Measurements from ENCODE around the gene MEGF11. TPM values are rescaled to one million over a fixed set of nuclear protein-coding genes. Genes with fewer than 3 reads are reported as not detected.

MEGF11 gene
- total RNA-seq, 2 donors from 2014 or later: not detected

DNA sequence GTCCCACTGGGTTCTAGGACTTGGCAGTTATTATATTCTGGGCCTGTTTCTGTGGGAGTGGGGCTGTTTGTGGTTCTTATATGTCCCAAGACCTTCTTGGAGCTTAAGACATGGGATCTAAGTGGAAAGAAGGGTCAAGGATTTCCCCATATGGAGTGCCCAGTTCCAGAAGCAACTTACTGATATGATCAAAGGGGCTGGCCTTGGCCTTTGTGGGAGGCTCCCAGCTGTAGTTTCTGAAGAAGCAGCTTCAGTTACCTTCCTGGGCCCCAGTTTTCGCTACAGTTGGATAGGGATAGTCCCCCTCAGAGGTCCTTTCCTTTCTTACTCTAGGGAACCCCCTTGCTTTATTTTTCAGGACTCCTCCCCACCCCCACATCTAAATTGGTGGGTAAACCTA, 328.2 kb downstream of the MEGF11 start:
- WGBS, 2 donors: 58 to 60% methylated on average over 1 of the region's 1 CpG
- intact Hi-C loops (cut with DNase I): no loop called here
- H3K36me3 ChIP-seq (replicated peaks in 1 of 2; ENCODE audit: insufficient read depth in 1 of 2, low read depth in 2 of 2): no peaks in the 10 kb centered on the region

DNA sequence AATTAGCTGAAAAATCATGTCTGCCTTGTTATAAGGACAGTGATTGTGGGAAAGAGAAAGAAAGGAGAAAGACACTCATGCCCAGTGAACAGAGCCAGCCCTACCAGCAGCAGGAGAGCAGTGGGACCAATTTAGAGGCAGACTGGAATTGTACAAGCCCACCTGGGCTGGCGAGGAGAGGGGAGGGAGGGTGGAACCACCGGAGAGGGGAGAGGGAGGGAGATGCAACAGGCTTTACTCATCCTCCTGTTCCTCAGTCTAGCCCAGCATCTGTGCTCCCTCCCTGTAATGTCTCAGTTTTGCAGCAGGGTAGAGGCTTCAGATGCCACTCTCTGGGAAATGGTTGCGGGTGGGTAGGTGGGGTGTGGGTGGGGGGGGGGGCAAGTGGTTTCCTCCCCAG, 329.5 kb downstream of the MEGF11 start:
- Histone ChIP-seq H3K9me3 (no peaks in the 10 kb centered on the region), H3K27me3 (no peaks in the 10 kb centered on the region), H3K27ac (no peak overlapping the region), H3K4me3 (no peak overlapping the region), H3K4me1 (peaks cover 6% of the 10 kb centered on the region), H3K36me3 (replicated peaks in 1 of 2; ENCODE audit: insufficient read depth in 1 of 2, low read depth in 2 of 2) (no peaks in the 10 kb centered on the region)
- intact Hi-C loops (cut with DNase I): no loop called here
- TF ChIP-seq, protein P1, sequence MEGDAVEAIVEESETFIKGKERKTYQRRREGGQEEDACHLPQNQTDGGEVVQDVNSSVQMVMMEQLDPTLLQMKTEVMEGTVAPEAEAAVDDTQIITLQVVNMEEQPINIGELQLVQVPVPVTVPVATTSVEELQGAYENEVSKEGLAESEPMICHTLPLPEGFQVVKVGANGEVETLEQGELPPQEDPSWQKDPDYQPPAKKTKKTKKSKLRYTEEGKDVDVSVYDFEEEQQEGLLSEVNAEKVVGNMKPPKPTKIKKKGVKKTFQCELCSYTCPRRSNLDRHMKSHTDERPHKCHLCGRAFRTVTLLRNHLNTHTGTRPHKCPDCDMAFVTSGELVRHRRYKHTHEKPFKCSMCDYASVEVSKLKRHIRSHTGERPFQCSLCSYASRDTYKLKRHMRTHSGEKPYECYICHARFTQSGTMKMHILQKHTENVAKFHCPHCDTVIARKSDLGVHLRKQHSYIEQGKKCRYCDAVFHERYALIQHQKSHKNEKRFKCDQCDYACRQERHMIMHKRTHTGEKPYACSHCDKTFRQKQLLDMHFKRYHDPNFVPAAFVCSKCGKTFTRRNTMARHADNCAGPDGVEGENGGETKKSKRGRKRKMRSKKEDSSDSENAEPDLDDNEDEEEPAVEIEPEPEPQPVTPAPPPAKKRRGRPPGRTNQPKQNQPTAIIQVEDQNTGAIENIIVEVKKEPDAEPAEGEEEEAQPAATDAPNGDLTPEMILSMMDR (IDR thresholded peaks at IDR 0.05): no peak
- no peak for TF ChIP-seq POLR2A (IDR thresholded peaks at IDR 0.05)
- WGBS, 2 donors: 85 to 86% methylated on average over 3 of the region's 3 CpGs
- ATAC-seq (no peak), DNase-seq (no peak)

More for the DNA sequence above, 328.2 kb downstream of the MEGF11 start:
- Histone ChIP-seq H3K4me3 (no peak overlapping the region), H3K27me3 (no peaks in the 10 kb centered on the region), H3K27ac (no peak overlapping the region), H3K9me3 (no peaks in the 10 kb centered on the region), H3K4me1 (peaks cover 2% of the 10 kb centered on the region)
- no peak for ATAC-seq
- no peak for DNase-seq
- TF ChIP-seq POLR2A (IDR thresholded peaks at IDR 0.05): no peak
- TF ChIP-seq, protein P1 (IDR thresholded peaks at IDR 0.05): no peak

DNA sequence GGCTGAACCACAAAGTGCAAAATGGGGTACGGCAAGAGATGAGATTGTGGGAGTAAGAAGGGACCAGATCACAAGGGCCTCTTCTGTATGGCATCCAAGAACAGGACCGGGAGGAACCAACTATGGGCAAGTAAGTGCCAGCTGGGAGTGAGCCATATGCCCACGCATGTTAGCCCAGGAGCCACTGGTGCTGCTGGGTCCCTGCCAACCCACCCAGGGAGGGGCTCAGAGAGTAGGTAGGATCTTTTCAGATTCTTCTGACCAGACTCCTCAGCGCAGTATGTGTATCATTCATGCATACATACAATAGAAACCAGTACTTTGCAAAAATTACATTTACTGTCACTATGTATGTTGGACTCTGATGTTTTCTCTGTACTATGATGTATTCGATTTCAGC, 330.3 kb downstream of the MEGF11 start:
- no peak overlapping the region for H3K27ac ChIP-seq
- peaks cover 6% of the 10 kb centered on the region for H3K4me1 ChIP-seq
- DNase-seq (no peak), ATAC-seq (no peak)
- intact Hi-C loops (cut with DNase I): no loop called here
- WGBS, 2 donors: 65 to 72% methylated on average over 5 of the region's 5 CpGs
- H3K27me3 ChIP-seq: no peaks in the 10 kb centered on the region
- H3K9me3 ChIP-seq: no peaks in the 10 kb centered on the region
- no peaks in the 10 kb centered on the region for H3K36me3 ChIP-seq (replicated peaks in 1 of 2; ENCODE audit: insufficient read depth in 1 of 2, low read depth in 2 of 2)
- TF ChIP-seq, protein P1 (IDR thresholded peaks at IDR 0.05): no peak
- no peak for TF ChIP-seq POLR2A (IDR thresholded peaks at IDR 0.05)
- H3K4me3 ChIP-seq: no peak overlapping the region

- TF ChIP-seq, protein P1 (IDR thresholded peaks at IDR 0.05): no peak
- no peak for TF ChIP-seq POLR2A (IDR thresholded peaks at IDR 0.05)
- intact Hi-C loops (cut with DNase I): no loop called here
- H3K27ac ChIP-seq: no peak overlapping the region
- H3K9me3 ChIP-seq: no peaks in the 10 kb centered on the region
- DNase-seq (no peak), ATAC-seq (no peak)
- WGBS, 2 donors: 84 to 89% methylated on average over 7 of the region's 7 CpGs
- no peaks in the 10 kb centered on the region for H3K27me3 ChIP-seq
- H3K4me3 ChIP-seq: no peak overlapping the region
- H3K4me1 ChIP-seq: peaks cover 6% of the 10 kb centered on the region
- no peaks in the 10 kb centered on the region for H3K36me3 ChIP-seq (replicated peaks in 1 of 2; ENCODE audit: insufficient read depth in 1 of 2, low read depth in 2 of 2)
Observed at GRCh38 chr15:65922621-65923020, 330.9 kb downstream of the MEGF11 start.

- TF ChIP-seq, protein P1 (IDR thresholded peaks at IDR 0.05): no peak
- TF ChIP-seq POLR2A (IDR thresholded peaks at IDR 0.05): no peak
- no peaks in the 10 kb centered on the region for H3K9me3 ChIP-seq
- H3K4me3 ChIP-seq: no peak overlapping the region
- DNase-seq (no peak), ATAC-seq (no peak)
- intact Hi-C loops (cut with DNase I): no loop called here
- H3K4me1 ChIP-seq: peaks cover 10% of the 10 kb centered on the region
- no peak overlapping the region for H3K27ac ChIP-seq
- no peaks in the 10 kb centered on the region for H3K27me3 ChIP-seq
- 88 to 95% methylated on average over 5 of the region's 5 CpGs for WGBS, 2 donors
- no peaks in the 10 kb centered on the region for H3K36me3 ChIP-seq (replicated peaks in 1 of 2; ENCODE audit: insufficient read depth in 1 of 2, low read depth in 2 of 2)
Observed at GRCh38 chr15:65921780-65922179, 331.8 kb downstream of the MEGF11 start.
